Measurements from ENCODE around the gene GLMP. TPM values are rescaled to one million over a fixed set of nuclear protein-coding genes. Genes with fewer than 3 reads are reported as not detected.
A peak's percentile ranks its signal among the peaks of the same experiment; 100 is the strongest.

GLMP gene
- total and polyA plus RNA-seq, 10 donors, result 25.5 to 54.4 (median 34.0) TPM

- Histone ChIP-seq H3K4me1 (no peaks in the 10 kb centered on the region), H3K27me3 (replicated peaks in 1 of 7) (no peaks in the 10 kb centered on the region), H3K36me3 (peaks cover 3 to 100% (median 98%) of the 10 kb centered on the region in 6 donors), H3K9me3 (no peaks in the 10 kb centered on the region), H3K4me3 (no peak overlapping the region), H3K27ac (no peak overlapping the region)
- intact Hi-C loops (cut with DNase I; ENCODE audit: low total_unique reads), result no loop called here
- TF ChIP-seq POLR2A (IDR thresholded peaks at IDR 0.05) (no peak), POLR2AphosphoS5 (IDR thresholded peaks at IDR 0.05) (no peak)
- TF ChIP-seq, protein P1, sequence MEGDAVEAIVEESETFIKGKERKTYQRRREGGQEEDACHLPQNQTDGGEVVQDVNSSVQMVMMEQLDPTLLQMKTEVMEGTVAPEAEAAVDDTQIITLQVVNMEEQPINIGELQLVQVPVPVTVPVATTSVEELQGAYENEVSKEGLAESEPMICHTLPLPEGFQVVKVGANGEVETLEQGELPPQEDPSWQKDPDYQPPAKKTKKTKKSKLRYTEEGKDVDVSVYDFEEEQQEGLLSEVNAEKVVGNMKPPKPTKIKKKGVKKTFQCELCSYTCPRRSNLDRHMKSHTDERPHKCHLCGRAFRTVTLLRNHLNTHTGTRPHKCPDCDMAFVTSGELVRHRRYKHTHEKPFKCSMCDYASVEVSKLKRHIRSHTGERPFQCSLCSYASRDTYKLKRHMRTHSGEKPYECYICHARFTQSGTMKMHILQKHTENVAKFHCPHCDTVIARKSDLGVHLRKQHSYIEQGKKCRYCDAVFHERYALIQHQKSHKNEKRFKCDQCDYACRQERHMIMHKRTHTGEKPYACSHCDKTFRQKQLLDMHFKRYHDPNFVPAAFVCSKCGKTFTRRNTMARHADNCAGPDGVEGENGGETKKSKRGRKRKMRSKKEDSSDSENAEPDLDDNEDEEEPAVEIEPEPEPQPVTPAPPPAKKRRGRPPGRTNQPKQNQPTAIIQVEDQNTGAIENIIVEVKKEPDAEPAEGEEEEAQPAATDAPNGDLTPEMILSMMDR (IDR thresholded peaks at IDR 0.05 in 8 of 11, conservative IDR thresholded peaks at IDR 0.05 in 3 of 11), result no peak
- no peak for DNase-seq
- WGBS, 5 donors, result 83 to 89% (median 86%) methylated on average over 3 of the region's 3 CpGs
Observed at GRCh38 chr1:156320560-156320959, 25.1 kb upstream of the GLMP start.

- Histone ChIP-seq H3K4me3 (no peak overlapping the region), H3K4me1 (no peaks in the 10 kb centered on the region), H3K9me3 (no peaks in the 10 kb centered on the region), H3K27ac (no peak overlapping the region), H3K36me3 (peaks cover 3 to 100% (median 100%) of the 10 kb centered on the region in 6 donors), H3K27me3 (replicated peaks in 1 of 7) (no peaks in the 10 kb centered on the region)
- intact Hi-C loops (cut with DNase I; ENCODE audit: low total_unique reads), result no loop called here
- 86 to 98% (median 93%) methylated on average over 1 of the region's 1 CpG for WGBS, 5 donors
- DNase-seq, result no peak
- TF ChIP-seq POLR2A (IDR thresholded peaks at IDR 0.05), result no peak
- no peak for TF ChIP-seq POLR2AphosphoS5 (IDR thresholded peaks at IDR 0.05)
- TF ChIP-seq, protein P1 (IDR thresholded peaks at IDR 0.05 in 8 of 11, conservative IDR thresholded peaks at IDR 0.05 in 3 of 11), result peak in 7 of 11 experiments; percentile 27 to 61 (median 51)
Observed at GRCh38 chr1:156319664-156320063, 24.2 kb upstream of the GLMP start.

- no peaks in the 10 kb centered on the region for H3K4me1 ChIP-seq
- no peak for TF ChIP-seq POLR2AphosphoS5 (IDR thresholded peaks at IDR 0.05)
- TF ChIP-seq, protein P1 (IDR thresholded peaks at IDR 0.05 in 8 of 11, conservative IDR thresholded peaks at IDR 0.05 in 3 of 11), result no peak
- TF ChIP-seq POLR2A (IDR thresholded peaks at IDR 0.05), result no peak
- no peaks in the 10 kb centered on the region for H3K27me3 ChIP-seq (replicated peaks in 1 of 7)
- H3K27ac ChIP-seq, result no peak overlapping the region
- H3K4me3 ChIP-seq, result no peak overlapping the region
- H3K36me3 ChIP-seq, result peaks cover 3 to 100% (median 95%) of the 10 kb centered on the region in 6 donors
- DNase-seq, result no peak
- no peaks in the 10 kb centered on the region for H3K9me3 ChIP-seq
- intact Hi-C loops (cut with DNase I; ENCODE audit: low total_unique reads), result no loop called here
- WGBS, 5 donors, result 91 to 95% (median 94%) methylated on average over 7 of the region's 7 CpGs
Observed at GRCh38 chr1:156316909-156317308, 21.4 kb upstream of the GLMP start.

- H3K4me1 ChIP-seq, result no peaks in the 10 kb centered on the region
- H3K27ac ChIP-seq, result no peak overlapping the region
- DNase-seq, result no peak
- TF ChIP-seq, protein P1 (IDR thresholded peaks at IDR 0.05 in 8 of 11, conservative IDR thresholded peaks at IDR 0.05 in 3 of 11), result no peak
- TF ChIP-seq POLR2A (IDR thresholded peaks at IDR 0.05) (no peak), POLR2AphosphoS5 (IDR thresholded peaks at IDR 0.05) (no peak)
- H3K36me3 ChIP-seq, result peaks cover 13 to 100% (median 87%) of the 10 kb centered on the region in 6 donors
- H3K4me3 ChIP-seq, result no peak overlapping the region
- 64 to 81% (median 79%) methylated on average over 6 of the region's 6 CpGs for WGBS, 5 donors
- intact Hi-C loops (cut with DNase I; ENCODE audit: low total_unique reads), result no loop called here
- no peaks in the 10 kb centered on the region for H3K9me3 ChIP-seq
- no peaks in the 10 kb centered on the region for H3K27me3 ChIP-seq (replicated peaks in 1 of 7)
Observed at GRCh38 chr1:156310962-156311361, 15.5 kb upstream of the GLMP start.

All from spleen (tissue), 11 donors.